ENCODE results near the gene CADPS2.

GRCh38 chr7:122467661-122468449 is 418.4 kb downstream of the CADPS2 start:
- TF ChIP-seq CTCF (IDR thresholded peaks at IDR 0.05; ENCODE audit: insufficient read depth, low read length) (no peak), POLR2AphosphoS5 (IDR thresholded peaks at IDR 0.05; ENCODE audit: low read depth) (no peak), REST (IDR thresholded peaks at IDR 0.05; ENCODE audit: insufficient replicate concordance, low read depth) (no peak)

Data from HL-60 (cell line).